DMS 273 (cell line): ENCODE data around the gene DLK2.
A peak's percentile ranks its signal among the peaks of the same experiment; 100 is the strongest.

ENCODE experiments used
- DNase-seq: peaks from one replicate; lab custom pipeline; 2025; ENCODE audit not compliant: unreplicated experiment; lab: John Stamatoyannopoulos, UW

Gene DLK2

GRCh38 chr6:43454696-43455530 lies 435 bp downstream of the DLK2 start:
- peak; percentile 77 for DNase-seq

- DNase-seq = peak; percentile 89
These were observed 1.1 kb downstream of the DLK2 start for GRCh38 chr6:43454290-43454695.

GRCh38 chr6:43453831-43454230 lies 1.5 kb downstream of the DLK2 start:
- no peak for DNase-seq

GRCh38 chr6:43452896-43453295 lies 2.5 kb downstream of the DLK2 start:
- DNase-seq = no peak

- no peak for DNase-seq
These were observed 3.4 kb downstream of the DLK2 start for GRCh38 chr6:43451939-43452338.

- no peak for DNase-seq
These were observed 4.0 kb downstream of the DLK2 start for GRCh38 chr6:43451348-43451747.

GRCh38 chr6:43450699-43451131 lies 4.6 kb downstream of the DLK2 start:
- DNase-seq = no peak

GRCh38 chr6:43448916-43449315 lies 6.4 kb downstream of the DLK2 start:
- DNase-seq = no peak

- no peak for DNase-seq
These were observed 7.7 kb downstream of the DLK2 start for GRCh38 chr6:43447604-43448003.

GRCh38 chr6:43445576-43445975 lies 9.8 kb downstream of the DLK2 start:
- DNase-seq = no peak

- no peak for DNase-seq
These were observed 10.8 kb downstream of the DLK2 start for GRCh38 chr6:43444582-43444981.

GRCh38 chr6:43444036-43444435 lies 11.3 kb downstream of the DLK2 start:
- no peak for DNase-seq

- DNase-seq = no peak
These were observed 12.4 kb downstream of the DLK2 start for GRCh38 chr6:43442935-43443334.

- DNase-seq = no peak
These were observed 17.6 kb downstream of the DLK2 start for GRCh38 chr6:43437700-43438099.

- peak; percentile 73 for DNase-seq
These were observed 18.6 kb downstream of the DLK2 start for GRCh38 chr6:43436577-43437282.

- DNase-seq = no peak
These were observed 19.5 kb downstream of the DLK2 start for GRCh38 chr6:43435682-43436437.

GRCh38 chr6:43434943-43435342 lies 20.4 kb downstream of the DLK2 start:
- no peak for DNase-seq

GRCh38 chr6:43434001-43434840 lies 21.1 kb downstream of the DLK2 start:
- no peak for DNase-seq

GRCh38 chr6:43433148-43433547 lies 22.2 kb downstream of the DLK2 start:
- DNase-seq = no peak

- no peak for DNase-seq
These were observed 23.1 kb downstream of the DLK2 start for GRCh38 chr6:43432009-43432945.
